Measurements from ENCODE around the gene TBX5. TPM values are rescaled to one million over a fixed set of nuclear protein-coding genes. Genes with fewer than 3 reads are reported as not detected.

The TBX5 gene
- polyA plus RNA-seq, 1 of the 3 experiments (the other 2 are of a cell fraction): not detected

- no peaks in the 10 kb centered on the region for H4K20me1 ChIP-seq (ENCODE audit: insufficient read depth)
- CTCF ChIA-PET: no interaction called here
- 6% methylated on average over 24 of the region's 24 CpGs for WGBS (ENCODE audit: low lambda C conversion rate)
- no peak for DNase-seq
- POLR2A ChIA-PET: no interaction called here
- H3F3A ChIP-seq (replicated peaks; ENCODE audit: insufficient read depth): no peaks in the 10 kb centered on the region
- no peaks in the 10 kb centered on the region for H3K9me2 ChIP-seq
- no peaks in the 10 kb centered on the region for H3K9me3 ChIP-seq
- no peaks in the 10 kb centered on the region; a peak in 1 of 4 replicates for H3K4me1 ChIP-seq (ENCODE audit: control insufficient read depth in 1 of 2, insufficient read depth in 2 of 2, low read depth in 1 of 2, low read length in 1 of 2)
- no peak overlapping the region for H3K9ac ChIP-seq
- no peak overlapping the region for H3K4me2 ChIP-seq
- H3K27me3 ChIP-seq (ENCODE audit: insufficient read depth): peaks cover 100% of the 10 kb centered on the region
- H2AFZ ChIP-seq (ENCODE audit: low read depth): no peak overlapping the region
- no peaks in the 10 kb centered on the region for H3K79me2 ChIP-seq (ENCODE audit: insufficient read depth)
- no peaks in the 10 kb centered on the region for H3K36me3 ChIP-seq (replicated peaks in 1 of 2; ENCODE audit: control insufficient read depth in 1 of 2, insufficient read depth in 2 of 2, low read length in 1 of 2)
- no peak overlapping the region for H3K4me3 ChIP-seq (ENCODE audit: low read depth in 2 of 2, low read length in 1 of 2)
- TF ChIP-seq EP300 (IDR thresholded peaks at IDR 0.05; ENCODE audit: borderline replicate concordance in 1 of 2, low read depth in 1 of 2, low read length in 1 of 2) (no peak), RAD21 (IDR thresholded peaks at IDR 0.05; ENCODE audit: low read length) (no peak), ELF1 (IDR thresholded peaks at IDR 0.05) (no peak), GABPA (IDR thresholded peaks at IDR 0.05; ENCODE audit: low read depth) (no peak), FOSL2 (IDR thresholded peaks at IDR 0.05; ENCODE audit: borderline replicate concordance, low read depth) (no peak), RFX5 (IDR thresholded peaks at IDR 0.05; ENCODE audit: low read length) (no peak), SMC3 (IDR thresholded peaks at IDR 0.05; ENCODE audit: low read depth, low read length) (no peak), MXI1 (IDR thresholded peaks at IDR 0.05; ENCODE audit: low read depth, low read length) (no peak), EZH2phosphoT487 (IDR thresholded peaks at IDR 0.05; ENCODE audit: borderline replicate concordance, low read depth) (no peak), POLR2AphosphoS5 (IDR thresholded peaks at IDR 0.05; ENCODE audit: low read depth, low read length) (no peak), USF1 (IDR thresholded peaks at IDR 0.05; ENCODE audit: borderline replicate concordance, low read depth) (no peak), JUND (IDR thresholded peaks at IDR 0.05) (no peak), IRF3 (IDR thresholded peaks at IDR 0.05; ENCODE audit: low read depth, low read length) (no peak), GATA2 (CRISPR knock-in tag; IDR thresholded peaks at IDR 0.05) (no peak), YY1 (IDR thresholded peaks at IDR 0.05; ENCODE audit: low read depth) (no peak), TAF1 (IDR thresholded peaks at IDR 0.05; ENCODE audit: borderline replicate concordance, low read depth, low read length) (no peak)
- no peak overlapping the region for H3K27ac ChIP-seq (ENCODE audit: low read depth in 2 of 2, low read length in 1 of 2)
Measured at GRCh38 chr12:114406316-114406983, 506 bp upstream of the TBX5 start.

- Histone ChIP-seq H3K9ac (no peak overlapping the region), H3F3A (replicated peaks; ENCODE audit: insufficient read depth) (no peaks in the 10 kb centered on the region), H4K20me1 (ENCODE audit: insufficient read depth) (no peaks in the 10 kb centered on the region), H3K9me3 (no peaks in the 10 kb centered on the region), H3K9me2 (no peaks in the 10 kb centered on the region), H3K27ac (ENCODE audit: low read depth in 2 of 2, low read length in 1 of 2) (no peak overlapping the region), H2AFZ (ENCODE audit: low read depth) (no peak overlapping the region), H3K4me1 (ENCODE audit: control insufficient read depth in 1 of 2, insufficient read depth in 2 of 2, low read depth in 1 of 2, low read length in 1 of 2) (no peaks in the 10 kb centered on the region; a peak in 1 of 4 replicates), H3K4me3 (ENCODE audit: low read depth in 2 of 2, low read length in 1 of 2) (no peak overlapping the region), H3K4me2 (peak overlapping the region; percentile 37; the same call in 1 of the 2 replicates), H3K36me3 (replicated peaks in 1 of 2; ENCODE audit: control insufficient read depth in 1 of 2, insufficient read depth in 2 of 2, low read length in 1 of 2) (no peaks in the 10 kb centered on the region), H3K79me2 (ENCODE audit: insufficient read depth) (no peaks in the 10 kb centered on the region), H3K27me3 (ENCODE audit: insufficient read depth) (peaks cover 92% of the 10 kb centered on the region)
- no peak for DNase-seq
- ChIA-PET CTCF (no interaction called here), POLR2A (no interaction called here)
- TF ChIP-seq GATA2 (CRISPR knock-in tag; IDR thresholded peaks at IDR 0.05): no peak
- WGBS (ENCODE audit: low lambda C conversion rate): 16% methylated on average over 21 of the region's 38 CpGs
Measured at GRCh38 chr12:114404926-114405518, 922 bp downstream of the TBX5 start.

Measured in SK-N-SH (cell line).